Mesodermal cell (in vitro differentiated cells): Measurements from ENCODE around the gene SOWAHA.
"Not testable (repeated sequence)": the region's sequence is repeated elsewhere in the genome, so short reads cannot be mapped to it uniquely, and the experiment has no call there.

Source experiments
- H3K27ac ChIP-seq: 2 replicates; pipeline ENCODE4 v1.7.0; 2013; ENCODE audit warnings: mild to moderate bottlenecking, low read depth, low read length, moderate library complexity; ENCODE audit not compliant: severe bottlenecking
- H3K36me3 ChIP-seq: 2 replicates; pipeline ENCODE4 v1.7.1; 2013; ENCODE audit warnings: mild to moderate bottlenecking, low read length, moderate library complexity; ENCODE audit not compliant: control insufficient read depth, insufficient read depth
- H3K4me1 ChIP-seq: one replicate; pipeline ENCODE4 v1.7.1; 2013; ENCODE audit warnings: mild to moderate bottlenecking, low read length; ENCODE audit not compliant: insufficient read depth, control insufficient read depth, poor library complexity, severe bottlenecking
- H3K4me3 ChIP-seq: 2 replicates; pipeline ENCODE4 v1.7.0; 2013; ENCODE audit warnings: low read length, control low read depth, mild to moderate bottlenecking; ENCODE audit not compliant: insufficient read depth, poor library complexity, severe bottlenecking; ENCODE audit errors: extremely low read depth
- H3K9me3 ChIP-seq: 2 replicates; pipeline ENCODE4 v1.7.1; 2013; ENCODE audit warnings: mild to moderate bottlenecking, low read length, moderate library complexity; ENCODE audit not compliant: control insufficient read depth
- WGBS, 2 experiments: methylation state at CpG; one replicate each; pipeline ENCODE4 v1.1.5; 2013; ENCODE audit warnings: missing lambda C conversion rate in 2 of 2; ENCODE audit not compliant: insufficient coverage in 2 of 2; 5-methylcytosine and 5-hydroxymethylcytosine counted together

The SOWAHA gene

GRCh38 chr5:132854992-132855391 lies 41.9 kb downstream of the SOWAHA start:
- H3K9me3 ChIP-seq, H3K27ac ChIP-seq, H3K4me1 ChIP-seq, H3K4me3 ChIP-seq, H3K36me3 ChIP-seq: not testable (repeated sequence)
- 96 to 100% methylated on average over 1 to 5 of the region's 5 CpGs for WGBS, 2 experiments

GRCh38 chr5:132856011-132856410 lies 42.9 kb downstream of the SOWAHA start:
- H3K4me3 ChIP-seq = no peak overlapping the region

DNA sequence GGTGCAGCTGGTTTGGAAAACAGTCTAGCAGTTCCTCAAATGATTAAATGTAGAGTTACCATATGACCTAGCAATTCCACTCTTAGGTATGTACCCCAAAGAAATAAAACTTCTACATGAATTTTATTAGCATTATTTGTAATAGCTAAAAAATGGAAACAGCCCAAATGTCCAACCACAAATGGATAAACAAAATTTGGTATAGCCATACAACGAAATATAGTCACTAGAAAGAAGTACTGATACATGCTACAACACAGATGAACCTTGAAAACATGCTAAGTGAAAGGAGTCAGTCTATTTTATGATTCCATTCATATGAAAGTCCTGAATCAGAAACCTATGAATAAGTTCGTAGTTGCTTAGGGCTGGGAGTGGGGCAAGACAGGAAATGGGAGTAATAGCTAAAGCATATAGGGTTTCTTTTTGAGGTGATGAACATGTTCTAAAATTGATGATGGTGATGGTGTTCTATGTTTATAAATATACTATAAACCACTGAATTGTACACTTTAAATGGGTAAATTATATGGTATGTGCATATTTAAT lies 46.9 kb downstream of the SOWAHA start:
- WGBS, 2 experiments = 100% methylated on average over 1 of the region's 2 CpGs; no CpG with 5 or more reads in 1 of the 2 experiments
- Histone ChIP-seq H3K36me3 (no peaks in the 10 kb centered on the region), H3K9me3 (no peaks in the 10 kb centered on the region), H3K4me1 (no peaks in the 10 kb centered on the region), H3K27ac (no peak overlapping the region), H3K4me3 (no peak overlapping the region)

More at GRCh38 chr5:132856011-132856410, 42.9 kb downstream of the SOWAHA start:
- Histone ChIP-seq H3K9me3 (no peaks in the 10 kb centered on the region), H3K4me1 (no peaks in the 10 kb centered on the region), H3K27ac (no peak overlapping the region), H3K36me3 (no peaks in the 10 kb centered on the region)
- WGBS, 2 experiments = 100% methylated on average over 2 of the region's 3 CpGs

DNA sequence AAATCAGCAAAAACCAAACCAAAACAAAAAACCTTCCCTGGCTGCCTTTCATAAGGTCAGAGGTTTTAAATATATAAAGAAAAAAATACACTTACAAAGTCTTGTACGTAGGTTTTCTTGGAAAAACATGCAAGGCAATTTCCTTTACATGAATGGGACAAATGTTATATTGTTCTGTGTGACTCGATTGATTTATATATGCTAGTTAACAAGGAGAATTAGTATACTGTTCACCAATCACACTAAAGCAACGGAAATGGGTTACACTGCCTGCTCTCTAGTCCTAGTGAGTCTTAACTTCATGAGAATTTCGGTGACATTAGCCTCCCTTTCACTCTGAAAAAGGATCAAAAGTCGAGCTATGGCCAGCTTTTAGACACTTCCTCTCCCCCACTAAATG lies 47.6 kb downstream of the SOWAHA start:
- H3K4me3 ChIP-seq = no peak overlapping the region
- H3K27ac ChIP-seq = no peak overlapping the region
- WGBS, 2 experiments = 68 to 82% methylated on average over 2 to 3 of the region's 5 CpGs

GRCh38 chr5:132865668-132866341 lies 52.7 kb downstream of the SOWAHA start:
- no peaks in the 10 kb centered on the region for H3K4me1 ChIP-seq
- no peaks in the 10 kb centered on the region for H3K9me3 ChIP-seq
- 38 to 48% methylated on average over 20 to 27 of the region's 30 CpGs for WGBS, 2 experiments
- peak overlapping the region; percentile 96 for H3K27ac ChIP-seq
- H3K4me3 ChIP-seq = peak overlapping the region; percentile 78
- H3K36me3 ChIP-seq = peaks cover 34% of the 10 kb centered on the region

More for the DNA sequence above, 47.6 kb downstream of the SOWAHA start:
- no peaks in the 10 kb centered on the region for H3K36me3 ChIP-seq
- no peaks in the 10 kb centered on the region for H3K9me3 ChIP-seq
- no peaks in the 10 kb centered on the region for H3K4me1 ChIP-seq
